PC-3 (cell line): ENCODE results near the gene FUT6. TPM values are rescaled to one million over a fixed set of nuclear protein-coding genes. Genes with fewer than 3 reads are reported as not detected.
A peak's percentile ranks its signal among the peaks of the same experiment; 100 is the strongest.

Experiments
- ATAC-seq: fragments of 200-7000 bp; cut with Tn5 transposase; 2 replicates; pipeline ENCODE4 v1.9.1; 2020; ENCODE audit warnings: mild to moderate bottlenecking, moderate library complexity
- BruUV-seq: library from RNA; stranded (reverse); fragments of 400-500 nt; replicated peaks from 2 replicates; lab custom pipeline; 2021; lab: Mats Ljungman, UMichigan
- CTCF ChIA-PET: fragments of 300-600 bp; sonication (Branson Sonifier 250); formaldehyde crosslinking; loops from one replicate; lab custom pipeline; 2022; ENCODE audit warnings: antibody characterized with exemption; lab: Charles Lee
- POLR2A ChIA-PET: fragments of 300-600 bp; sonication (Branson Sonifier 250); formaldehyde crosslinking; loops from one replicate; lab custom pipeline; 2022; ENCODE audit warnings: antibody characterized with exemption; ENCODE audit not compliant: unreplicated experiment; lab: Charles Lee
- DNase-seq: peaks from one replicate; pipeline ENCODE4 v3.0.0-alpha.2; 2015
- H2AFZ ChIP-seq: fragments of 300-600 bp; sonication (generic); 2 replicates; pipeline ENCODE4 v1.6.0; 2016; ENCODE audit warnings: antibody characterized with exemption, low read length
- H3F3A ChIP-seq: fragments of 300-600 bp; sonication (generic); one replicate; pipeline ENCODE4 v1.6.0; 2017; ENCODE audit warnings: antibody characterized with exemption, low read length, control low read depth, mild to moderate bottlenecking; ENCODE audit not compliant: unreplicated experiment
- H3K27ac ChIP-seq: fragments of 300-600 bp; sonication (generic); 2 replicates; pipeline ENCODE4 v1.5.1; 2016; ENCODE audit warnings: mild to moderate bottlenecking, low read length
- H3K27me3 ChIP-seq: fragments of 300-600 bp; sonication (generic); 2 replicates; pipeline ENCODE4 v1.6.1; 2016; ENCODE audit warnings: low read length, mixed read lengths
- H3K36me3 ChIP-seq: fragments of 300-600 bp; sonication (generic); 2 replicates; pipeline ENCODE4 v1.6.1; 2016; ENCODE audit warnings: low read depth, mixed run types, low read length, mixed read lengths
- H3K4me1 ChIP-seq: fragments of 300-600 bp; sonication (generic); 2 replicates; pipeline ENCODE4 v1.5.1; 2016; ENCODE audit warnings: low read length; ENCODE audit not compliant: insufficient read depth
- H3K4me2 ChIP-seq: fragments of 300-600 bp; sonication (generic); 2 replicates; pipeline ENCODE4 v1.6.0; 2016; ENCODE audit warnings: low read length
- H3K4me3 ChIP-seq: fragments of 300-600 bp; sonication (generic); 2 replicates; pipeline ENCODE4 v1.5.1; 2016; ENCODE audit warnings: mild to moderate bottlenecking, low read length, mixed read lengths
- H3K79me2 ChIP-seq: fragments of 300-600 bp; sonication (generic); 2 replicates; pipeline ENCODE4 v1.6.1; 2017; ENCODE audit warnings: low read length, mixed read lengths
- H3K9ac ChIP-seq: fragments of 300-600 bp; sonication (generic); 2 replicates; pipeline ENCODE4 v1.6.0; 2016; ENCODE audit warnings: mild to moderate bottlenecking, low read length
- H3K9me2 ChIP-seq: fragments of 300-600 bp; sonication (generic); replicated peaks from 2 replicates; pipeline ENCODE4 v1.6.1; 2016; ENCODE audit warnings: mixed run types, low read length, mixed read lengths
- H3K9me3 ChIP-seq: fragments of 300-600 bp; sonication (generic); 2 replicates; pipeline ENCODE4 v1.6.1; 2016; ENCODE audit warnings: low read length, mixed read lengths
- H4K20me1 ChIP-seq: fragments of 300-600 bp; sonication (generic); 2 replicates; pipeline ENCODE4 v1.6.1; 2016; ENCODE audit warnings: low read length, mixed read lengths
- EZH2 ChIP-seq: fragments of 300-600 bp; sonication (generic); IDR thresholded peaks from one replicate; pipeline ENCODE4 v1.6.1; 2017; ENCODE audit warnings: antibody characterized with exemption, mild to moderate bottlenecking, low read length; ENCODE audit not compliant: unreplicated experiment
- EZH2phosphoT487 ChIP-seq: fragments of 300-600 bp; sonication (generic); IDR thresholded peaks from 2 replicates; pipeline ENCODE4 v1.6.1; 2018; ENCODE audit warnings: mild to moderate bottlenecking, antibody characterized with exemption, low read length, borderline replicate concordance
- intact Hi-C: fragments of 100-400 bp; cut with micrococcal nuclease; formaldehyde crosslinking; loops from 2 replicates; pipeline ENCODE4 v1.9.0; 2023
- total RNA-seq: library from RNA; depleted of rRNA; stranded (reverse); fragments of >200 nt; gene quantifications from 2 replicates; pipeline ENCODE4 v1.2.3, GENCODE V29; 2014
- TF ChIP-seq, protein P1 (sequence below): fragments of 300-600 bp; sonication (generic); conservative IDR thresholded peaks from 2 replicates; pipeline ENCODE4 v1.5.1; 2017; ENCODE audit warnings: antibody characterized with exemption, low read depth, mild to moderate bottlenecking, low read length

Gene FUT6
- total RNA-seq, 1 experiment from 2014 or later, result 0.69 TPM

DNA sequence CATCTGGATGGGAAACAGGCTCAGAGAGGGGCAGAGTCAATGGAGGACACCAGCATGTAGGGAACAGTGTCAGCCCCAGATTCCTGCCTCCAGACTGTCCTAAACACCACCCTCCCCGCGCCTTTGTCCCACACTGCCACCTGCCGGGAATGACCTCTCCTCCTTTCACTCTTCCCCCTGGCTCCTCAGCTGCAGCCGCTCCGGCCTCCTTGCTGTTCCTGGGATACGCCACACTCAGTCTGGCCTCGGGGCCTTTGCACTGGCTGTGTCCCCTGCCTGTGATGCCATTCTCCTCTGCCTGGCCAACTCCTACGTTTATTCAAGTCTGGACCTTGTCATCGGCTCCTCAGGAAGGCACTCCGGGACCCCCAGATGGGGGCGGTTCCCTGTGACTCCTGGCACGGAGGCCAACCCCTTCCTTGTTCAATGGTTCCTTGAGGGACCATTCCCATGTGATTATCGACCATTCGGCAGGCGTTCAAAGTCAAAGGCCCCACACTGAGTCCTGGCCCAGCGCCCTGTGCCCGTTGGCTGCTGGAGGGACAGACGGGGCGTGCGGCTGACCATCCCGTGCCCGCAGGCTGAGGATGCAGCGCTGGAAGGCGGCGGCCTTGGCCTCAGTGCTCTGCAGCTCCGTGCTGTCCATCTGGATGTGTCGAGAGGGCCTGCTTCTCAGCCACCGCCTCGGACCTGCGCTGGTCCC lies 15.8 kb downstream of the FUT6 start:
- no peaks in the 10 kb centered on the region for H3K79me2 ChIP-seq
- H3K27ac ChIP-seq, result no peak overlapping the region
- no peak for TF ChIP-seq EZH2phosphoT487
- TF ChIP-seq, protein P1, sequence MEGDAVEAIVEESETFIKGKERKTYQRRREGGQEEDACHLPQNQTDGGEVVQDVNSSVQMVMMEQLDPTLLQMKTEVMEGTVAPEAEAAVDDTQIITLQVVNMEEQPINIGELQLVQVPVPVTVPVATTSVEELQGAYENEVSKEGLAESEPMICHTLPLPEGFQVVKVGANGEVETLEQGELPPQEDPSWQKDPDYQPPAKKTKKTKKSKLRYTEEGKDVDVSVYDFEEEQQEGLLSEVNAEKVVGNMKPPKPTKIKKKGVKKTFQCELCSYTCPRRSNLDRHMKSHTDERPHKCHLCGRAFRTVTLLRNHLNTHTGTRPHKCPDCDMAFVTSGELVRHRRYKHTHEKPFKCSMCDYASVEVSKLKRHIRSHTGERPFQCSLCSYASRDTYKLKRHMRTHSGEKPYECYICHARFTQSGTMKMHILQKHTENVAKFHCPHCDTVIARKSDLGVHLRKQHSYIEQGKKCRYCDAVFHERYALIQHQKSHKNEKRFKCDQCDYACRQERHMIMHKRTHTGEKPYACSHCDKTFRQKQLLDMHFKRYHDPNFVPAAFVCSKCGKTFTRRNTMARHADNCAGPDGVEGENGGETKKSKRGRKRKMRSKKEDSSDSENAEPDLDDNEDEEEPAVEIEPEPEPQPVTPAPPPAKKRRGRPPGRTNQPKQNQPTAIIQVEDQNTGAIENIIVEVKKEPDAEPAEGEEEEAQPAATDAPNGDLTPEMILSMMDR, result peak; percentile 69
- no peaks in the 10 kb centered on the region for H4K20me1 ChIP-seq
- no peak overlapping the region for H3K9ac ChIP-seq
- ATAC-seq (peak; percentile 62), DNase-seq (peak; percentile 65)
- H3K4me1 ChIP-seq, result peaks cover 14% of the 10 kb centered on the region; the same call in 1 of the 2 replicates
- BruUV-seq, result no TSS peak
- H3K9me3 ChIP-seq, result no peaks in the 10 kb centered on the region
- H3K36me3 ChIP-seq, result no peaks in the 10 kb centered on the region
- no peaks in the 10 kb centered on the region for H3K27me3 ChIP-seq
- H3F3A ChIP-seq, result no peaks in the 10 kb centered on the region
- POLR2A ChIA-PET, result interaction anchor here (0.7 kb wide), 1 partner anchor 19 kb away, joined by 3 read pairs; no protein-coding TSS in a partner anchor
- no peak overlapping the region for H2AFZ ChIP-seq
- CTCF ChIA-PET, result interaction anchor here (0.5 to 2.2 kb wide), 2 partner anchors 20 to 78 kb away, joined by 7 to 16 read pairs; no protein-coding TSS in a partner anchor
- H3K4me3 ChIP-seq, result no peak overlapping the region
- intact Hi-C loops, result loop anchor here (5.0 kb wide), 1 partner anchor 69 kb away; no protein-coding TSS in a partner anchor
- no peak overlapping the region for H3K4me2 ChIP-seq
- no peaks in the 10 kb centered on the region for H3K9me2 ChIP-seq

DNA sequence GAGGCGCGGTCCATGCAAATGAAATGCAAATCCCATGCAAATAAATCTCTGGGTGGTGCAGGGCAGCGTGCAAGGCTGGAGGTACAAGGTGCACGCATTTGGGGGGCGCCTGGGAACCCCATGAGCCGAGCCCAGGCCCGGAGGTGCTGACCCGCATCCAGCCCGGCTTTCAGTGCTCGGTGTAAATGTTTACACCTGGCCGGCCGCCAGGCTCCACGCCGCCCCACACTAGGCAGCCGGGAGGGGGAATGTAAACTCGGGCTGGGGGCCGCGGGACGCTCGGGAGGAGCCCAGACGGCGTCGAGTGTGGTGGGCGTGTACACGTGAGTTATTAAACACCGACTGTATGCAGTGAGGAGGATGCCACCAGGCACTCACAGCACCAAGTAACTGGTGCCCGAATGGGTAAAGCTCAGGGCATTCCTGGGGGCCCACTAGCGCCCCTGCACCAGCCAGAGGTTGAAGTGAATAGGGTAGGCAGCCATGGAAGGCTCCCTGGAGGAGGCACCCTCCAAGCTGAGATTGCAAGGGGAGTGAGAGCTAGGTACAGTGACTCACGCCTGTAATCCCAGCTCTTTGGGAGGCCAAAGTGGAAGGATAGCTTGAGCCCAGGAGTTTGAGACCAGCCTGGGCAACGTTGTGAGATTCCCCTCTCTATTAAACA lies 17.2 kb downstream of the FUT6 start:
- TF ChIP-seq EZH2phosphoT487 (no peak), EZH2 (no peak)
- TF ChIP-seq, protein P1, result no peak
- Histone ChIP-seq H3K9me3 (no peaks in the 10 kb centered on the region), H3K4me1 (peaks cover 6% of the 10 kb centered on the region; the same call in 1 of the 2 replicates), H4K20me1 (no peaks in the 10 kb centered on the region), H3K4me2 (peak overlapping the region; percentile 20; the same call in 1 of the 2 replicates), H3K9ac (no peak overlapping the region), H3K36me3 (no peaks in the 10 kb centered on the region), H3K79me2 (no peaks in the 10 kb centered on the region), H3K4me3 (no peak overlapping the region), H3F3A (no peaks in the 10 kb centered on the region), H3K27me3 (no peaks in the 10 kb centered on the region), H2AFZ (0 out of 2 replicates have a peak overlapping the region, but pooled peaks have one; percentile 18), H3K9me2 (no peaks in the 10 kb centered on the region), H3K27ac (no peak overlapping the region)
- ATAC-seq, result no peak
- intact Hi-C loops, result loop anchor here (5.0 kb wide), 1 partner anchor 70 kb away; no protein-coding TSS in a partner anchor
- no peak for DNase-seq
- CTCF ChIA-PET, result interaction anchor here (2.2 kb wide), 1 partner anchor 18 kb away, joined by 16 read pairs; no protein-coding TSS in a partner anchor
- no TSS peak for BruUV-seq
- POLR2A ChIA-PET, result no interaction called here
